GM10248 (cell line): ENCODE data around the gene AGTRAP.

Experiments
- CTCF ChIA-PET: fragments of 300-600 bp; sonication (Branson Sonifier 250); formaldehyde crosslinking; extraction: SDS; loops from one replicate; lab custom pipeline; 2021; ENCODE audit warnings: antibody characterized with exemption; lab: Yijun Ruan, JAX
- POLR2A ChIA-PET: fragments of 350-650 bp; sonication (Branson Sonifier 250); formaldehyde crosslinking; extraction: SDS; loops from one replicate; lab custom pipeline; 2020; ENCODE audit warnings: antibody characterized with exemption; lab: Yijun Ruan, JAX
- DNase-seq: peaks from one replicate; pipeline ENCODE4 v3.0.0; 2012; ENCODE audit errors: extremely low spot score
- TF ChIP-seq, protein P1 (sequence below): IDR thresholded peaks from 2 replicates; pipeline ENCODE4 v1.5.1; 2012; ENCODE audit warnings: mild to moderate bottlenecking, low read depth; ENCODE audit errors: extremely low read depth, missing control alignments, control extremely low read depth

Gene AGTRAP, protein sequence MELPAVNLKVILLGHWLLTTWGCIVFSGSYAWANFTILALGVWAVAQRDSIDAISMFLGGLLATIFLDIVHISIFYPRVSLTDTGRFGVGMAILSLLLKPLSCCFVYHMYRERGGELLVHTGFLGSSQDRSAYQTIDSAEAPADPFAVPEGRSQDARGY

DNA sequence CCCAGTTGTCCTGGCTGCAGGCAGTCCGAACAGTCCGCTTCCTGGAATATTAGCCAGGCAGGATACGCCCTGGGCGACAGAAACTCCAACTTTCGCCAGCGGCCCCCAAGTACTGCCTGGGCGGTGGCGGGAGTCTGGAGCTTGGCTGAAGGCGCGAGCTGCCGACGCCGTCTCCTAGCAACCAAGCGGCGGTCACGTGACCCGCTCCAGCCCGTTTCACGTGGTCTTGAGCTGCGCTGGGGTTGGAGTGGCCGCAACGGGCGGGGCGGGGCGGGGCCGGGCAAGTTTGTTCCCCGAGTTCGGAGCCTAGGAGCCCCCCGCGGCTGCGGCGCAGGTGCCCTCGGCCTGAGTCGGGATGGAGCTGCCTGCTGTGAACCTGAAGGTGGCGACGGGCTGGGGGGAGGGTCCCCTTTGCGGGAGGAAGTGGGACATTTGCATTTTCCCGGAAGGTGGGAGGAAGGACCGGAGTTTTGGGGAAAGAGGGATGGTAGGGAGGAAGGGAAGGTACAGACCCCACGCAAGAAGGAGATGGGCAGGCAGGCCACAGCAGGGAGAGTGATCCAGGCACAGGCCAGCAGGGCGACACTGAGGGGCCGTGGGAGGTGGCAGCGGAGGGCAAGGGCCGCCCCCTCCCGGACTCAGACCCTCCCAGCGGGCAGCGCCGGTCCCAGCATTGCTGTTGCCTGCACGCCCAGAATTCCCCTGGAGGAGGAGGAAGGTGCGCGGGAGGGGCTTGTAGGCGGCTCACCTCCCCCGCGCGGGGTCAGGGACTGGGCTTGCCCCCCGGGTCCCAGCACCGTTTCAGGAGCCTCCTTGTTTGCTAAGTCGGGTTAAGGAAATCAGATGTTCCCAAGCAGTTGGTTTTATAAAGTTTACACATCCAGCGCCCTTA, at the start of gene AGTRAP:
Gene AGTRAP, plus strand, starts transcription at position 283 of the 892 bp plus-strand sequence. Its CDS starts 73 bp downstream, at position 356.
- TF ChIP-seq, protein P1, sequence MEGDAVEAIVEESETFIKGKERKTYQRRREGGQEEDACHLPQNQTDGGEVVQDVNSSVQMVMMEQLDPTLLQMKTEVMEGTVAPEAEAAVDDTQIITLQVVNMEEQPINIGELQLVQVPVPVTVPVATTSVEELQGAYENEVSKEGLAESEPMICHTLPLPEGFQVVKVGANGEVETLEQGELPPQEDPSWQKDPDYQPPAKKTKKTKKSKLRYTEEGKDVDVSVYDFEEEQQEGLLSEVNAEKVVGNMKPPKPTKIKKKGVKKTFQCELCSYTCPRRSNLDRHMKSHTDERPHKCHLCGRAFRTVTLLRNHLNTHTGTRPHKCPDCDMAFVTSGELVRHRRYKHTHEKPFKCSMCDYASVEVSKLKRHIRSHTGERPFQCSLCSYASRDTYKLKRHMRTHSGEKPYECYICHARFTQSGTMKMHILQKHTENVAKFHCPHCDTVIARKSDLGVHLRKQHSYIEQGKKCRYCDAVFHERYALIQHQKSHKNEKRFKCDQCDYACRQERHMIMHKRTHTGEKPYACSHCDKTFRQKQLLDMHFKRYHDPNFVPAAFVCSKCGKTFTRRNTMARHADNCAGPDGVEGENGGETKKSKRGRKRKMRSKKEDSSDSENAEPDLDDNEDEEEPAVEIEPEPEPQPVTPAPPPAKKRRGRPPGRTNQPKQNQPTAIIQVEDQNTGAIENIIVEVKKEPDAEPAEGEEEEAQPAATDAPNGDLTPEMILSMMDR: no peak
- ChIA-PET POLR2A (interaction anchor here (1.0 kb wide), 2 partner anchors 11 to 172 kb away, joined by 3 to 4 read pairs; no protein-coding TSS in a partner anchor), CTCF (interaction anchor here (1.4 to 4.3 kb wide), 8 partner anchors 13 to 698 kb away, joined by 4 to 17 read pairs (median 8); partner anchors contain the start of gene FBXO6)
- DNase-seq: peak; percentile 94

DNA sequence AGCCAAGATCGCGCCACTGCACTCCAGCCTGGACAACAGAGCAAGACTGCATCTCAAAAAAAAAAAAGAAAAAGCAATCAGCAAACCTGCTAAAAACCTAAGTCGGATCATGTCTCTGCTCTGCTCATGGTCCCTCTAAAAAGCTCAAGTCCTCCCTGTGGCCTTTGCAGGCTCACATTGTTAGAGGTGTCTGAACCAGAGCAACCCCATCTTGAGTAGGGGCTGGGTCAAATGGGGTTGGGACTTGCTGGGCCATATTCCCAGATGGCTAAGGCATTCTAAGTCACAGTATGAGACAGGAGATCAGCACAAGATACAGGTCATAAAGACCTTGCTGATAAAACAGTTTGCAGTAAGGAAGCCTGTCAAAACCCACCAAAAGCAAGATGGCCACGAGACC, 47.4 kb upstream of the AGTRAP start:
- ChIA-PET POLR2A (no interaction called here), CTCF (no interaction called here)
- TF ChIP-seq, protein P1: no peak
- no peak for DNase-seq

DNA sequence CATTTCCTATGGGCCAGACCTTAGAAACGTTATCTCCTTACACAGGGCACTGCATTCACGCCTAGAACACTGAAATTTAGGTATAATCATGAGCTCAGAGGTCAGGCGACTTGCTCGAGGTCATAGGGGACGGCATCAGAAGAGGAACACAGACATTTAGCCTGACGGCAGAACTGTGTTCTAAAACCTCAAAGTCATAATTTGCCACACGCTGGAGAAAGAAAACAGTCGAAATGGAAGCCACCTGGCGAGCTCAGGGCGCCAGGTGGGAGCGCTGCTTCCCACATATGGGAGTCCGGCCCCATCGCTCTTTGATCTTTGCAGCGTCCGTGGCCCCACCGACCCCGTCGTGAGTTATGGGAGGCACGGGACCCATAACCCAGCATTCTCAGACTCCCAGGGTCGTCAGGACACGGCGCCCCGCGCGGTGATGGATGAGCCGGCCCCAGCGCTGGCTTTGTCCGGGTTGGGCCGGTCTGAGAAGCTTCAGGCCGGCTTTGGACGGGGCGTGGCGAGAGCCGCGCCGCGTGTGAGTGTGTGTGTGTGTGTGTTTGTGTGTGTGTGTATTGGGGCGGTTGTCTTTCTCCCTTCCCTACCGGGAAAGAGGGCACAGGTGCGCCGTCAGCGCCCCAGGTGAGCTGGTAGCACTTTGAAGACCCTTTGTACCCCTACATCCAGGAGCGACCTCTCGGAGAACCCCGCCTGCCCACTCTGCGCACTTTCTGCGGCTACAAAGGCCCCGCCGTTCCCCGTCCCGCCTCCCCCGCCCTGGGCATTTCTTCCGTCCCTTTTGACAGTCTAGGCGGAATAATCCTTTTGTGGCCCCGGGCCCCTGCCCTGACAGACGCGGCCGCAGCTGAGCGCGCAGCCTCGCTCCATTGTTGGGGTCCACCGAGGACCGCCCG, 45.3 kb upstream of the AGTRAP start:
- no peak for DNase-seq
- TF ChIP-seq, protein P1: no peak
- ChIA-PET POLR2A (interaction anchor here (0.6 kb wide), 1 partner anchor 27 kb away, joined by 4 read pairs; no protein-coding TSS in a partner anchor), CTCF (interaction anchor here (0.9 to 1.5 kb wide), 6 partner anchors 9 to 652 kb away, joined by 3 to 6 read pairs (median 3); partner anchors contain the start of gene FBXO6)

DNA sequence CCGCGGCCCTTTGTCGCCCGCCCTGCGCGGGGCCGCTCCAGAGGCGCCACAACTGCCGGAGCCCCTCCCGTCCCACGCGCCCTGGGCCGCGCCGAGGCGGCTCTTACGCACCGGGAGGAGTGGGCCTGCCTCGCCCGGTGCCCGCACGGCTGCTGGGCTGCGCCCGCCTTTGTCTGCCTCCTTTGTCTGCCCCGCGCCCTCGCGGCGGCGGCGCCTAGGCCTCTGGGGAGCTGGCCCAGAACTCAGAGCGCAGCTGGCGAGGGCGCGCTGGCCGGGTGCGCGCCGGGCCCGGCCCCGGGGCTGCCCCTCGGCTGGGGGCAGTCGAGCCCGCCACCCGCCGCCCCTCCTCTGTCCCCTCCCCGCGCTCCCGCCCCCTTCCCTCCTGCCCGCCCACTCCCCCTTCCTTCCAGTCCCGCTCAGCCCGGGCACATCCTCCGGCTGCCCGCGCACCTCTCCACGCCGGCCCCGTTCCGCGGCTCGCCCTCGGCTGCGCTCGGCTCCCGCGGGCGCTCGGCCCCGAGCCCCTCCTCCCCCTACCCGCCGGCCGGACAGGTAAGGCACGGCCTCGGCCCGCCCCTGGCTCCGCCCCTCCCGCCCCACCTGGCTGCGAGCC, 44.5 kb upstream of the AGTRAP start, which contains the start of gene DRAXIN:
Gene DRAXIN, plus strand, starts transcription at position 409 of the 613 bp plus-strand sequence. CDS start 14,549 bp downstream, outside the sequence.
- ChIA-PET CTCF (no interaction called here), POLR2A (no interaction called here)
- TF ChIP-seq, protein P1: no peak
- DNase-seq: no peak

DNA sequence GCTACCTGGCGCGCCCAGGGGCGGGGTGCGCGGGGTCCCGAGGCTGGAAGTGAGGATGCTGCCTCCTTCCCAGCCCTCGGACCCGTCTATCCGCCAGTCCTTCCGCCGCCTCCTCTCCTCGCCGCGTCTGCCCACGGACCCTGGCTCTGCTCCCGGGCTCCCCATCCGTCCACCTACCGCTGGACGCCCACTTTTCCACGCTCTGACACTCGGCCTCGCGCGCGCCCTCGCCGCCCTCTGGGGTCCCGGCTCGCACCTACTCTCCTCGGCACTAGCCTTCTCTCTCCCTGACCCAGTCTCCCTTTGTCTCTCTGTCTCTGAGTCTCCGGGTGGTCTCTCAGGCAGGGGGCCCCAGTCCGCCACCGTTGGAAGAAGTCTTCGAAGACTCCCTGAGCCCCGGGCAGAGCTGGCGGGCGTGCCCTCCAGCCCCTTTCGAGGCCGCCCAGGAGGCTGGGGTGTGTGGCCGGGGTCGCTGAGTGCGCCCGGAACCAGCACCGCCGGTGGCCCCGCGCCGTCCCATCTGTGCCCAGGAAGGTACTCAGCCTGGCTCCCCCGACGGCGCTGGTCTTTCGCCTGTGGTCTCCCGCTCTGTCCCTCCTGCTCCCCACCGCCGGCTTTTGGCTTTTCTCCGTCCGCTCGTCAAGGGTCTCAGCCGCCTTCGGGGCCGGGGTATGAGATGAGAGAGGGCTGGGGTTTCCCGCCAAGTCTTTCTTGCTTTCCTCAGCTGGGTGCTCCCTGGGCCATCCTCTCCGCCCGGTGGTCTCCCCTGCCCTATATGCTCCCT, 43.8 kb upstream of the AGTRAP start:
- CTCF ChIA-PET: interaction anchor here (1.3 kb wide), 1 partner anchor 10 kb away, joined by 3 read pairs; no protein-coding TSS in a partner anchor
- TF ChIP-seq, protein P1: no peak
- DNase-seq: no peak
- POLR2A ChIA-PET: no interaction called here
